Activated naive CD8-positive, alpha-beta T cell treated with anti-CD3 and anti-CD28 coated beads, Interleukin-2, amount 50 U/mL, for 24 hours (primary cell): ENCODE measurements around the gene AP2B1.

ENCODE experiments used
- ATAC-seq: fragments of 150-1000 bp; cut with Tn5 transposase; one replicate; pipeline ENCODE4 v1.10.0; 2021
- DNase-seq: peaks from one replicate; pipeline ENCODE4 v3.0.0; 2021
- H3K27ac Mint-ChIP-seq: one replicate; pipeline ENCODE4 v1.8.0; 2021; ENCODE audit warnings: mild to moderate bottlenecking, mixed read lengths
- H3K27me3 Mint-ChIP-seq: one replicate; pipeline ENCODE4 v1.8.0; 2021; ENCODE audit warnings: mixed read lengths
- H3K36me3 Mint-ChIP-seq: one replicate; pipeline ENCODE4 v1.8.0; 2021; ENCODE audit warnings: low read depth, mixed read lengths
- H3K4me1 Mint-ChIP-seq: one replicate; pipeline ENCODE4 v1.8.0; 2021; ENCODE audit warnings: mixed read lengths
- H3K4me3 Mint-ChIP-seq: one replicate; pipeline ENCODE4 v1.8.0; 2021; ENCODE audit warnings: mild to moderate bottlenecking, moderate library complexity, mixed read lengths
- H3K9me3 Mint-ChIP-seq: one replicate; pipeline ENCODE4 v1.8.0; 2021; ENCODE audit warnings: mixed read lengths

Gene AP2B1

DNA sequence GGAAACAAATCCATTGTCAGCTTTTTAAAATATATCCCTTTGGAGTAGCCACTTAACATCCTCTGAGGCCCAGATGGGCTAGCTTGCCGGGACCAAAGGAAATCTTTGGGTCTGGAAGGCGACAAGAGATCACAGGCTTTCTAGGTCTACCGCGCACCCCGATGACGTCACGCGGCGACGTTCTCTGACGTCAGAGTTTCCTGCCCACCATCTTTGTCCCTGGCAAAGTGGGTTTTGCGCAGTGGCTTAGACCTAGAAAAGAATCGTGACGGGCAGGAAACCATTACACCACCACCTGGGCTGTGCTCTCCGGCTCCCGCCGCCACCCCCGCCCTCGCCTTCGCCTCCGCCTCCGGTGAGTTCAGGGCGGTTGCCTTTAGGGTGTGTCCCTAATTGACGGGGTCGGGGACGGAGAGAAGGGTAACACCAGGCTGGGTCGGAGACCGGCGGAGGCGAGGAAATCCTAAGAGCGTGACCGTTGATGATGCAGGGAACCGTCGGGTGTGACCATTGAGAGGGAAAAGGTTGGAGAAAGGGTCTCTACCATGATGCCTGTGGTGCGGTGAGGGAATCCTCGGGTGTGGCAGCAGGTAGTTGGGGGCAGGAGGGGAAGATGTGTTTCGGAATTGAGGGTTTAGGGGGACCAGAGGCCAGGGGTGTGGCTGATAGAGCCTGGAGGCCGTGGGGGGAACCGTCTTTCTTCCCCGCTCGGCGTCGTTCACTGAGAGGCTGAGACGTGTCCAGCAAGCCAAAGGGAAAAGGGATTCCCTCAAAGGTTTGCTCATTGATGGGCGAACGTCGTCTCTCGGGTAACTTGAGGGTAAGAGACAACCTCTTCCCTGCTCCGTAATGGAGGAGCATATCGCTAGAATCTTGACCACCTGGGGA, at the start of gene AP2B1:
TSS of gene AP2B1 (plus strand) at position 249 of the 888 bp plus-strand sequence. CDS start 6,709 bp downstream, outside the sequence.
- peaks cover 9% of the 10 kb centered on the region for H3K36me3 Mint-ChIP-seq
- ATAC-seq (peak; percentile 95), DNase-seq (peak; percentile 96)
- H3K4me3 Mint-ChIP-seq, result peak within 1 kb of the TSS; percentile 100
- peak within 1 kb of the TSS; percentile 98 for H3K27ac Mint-ChIP-seq
- H3K27me3 Mint-ChIP-seq, result peaks cover 2% of the 10 kb centered on the region
- H3K9me3 Mint-ChIP-seq, result no peaks in the 10 kb centered on the region
- peaks cover 36% of the 10 kb centered on the region for H3K4me1 Mint-ChIP-seq

GRCh38 chr17:35537601-35538141, 49.5 kb upstream of the AP2B1 start, which contains the start of gene SLFN12L:
SLFN12L (minus strand) TSS chr17:35537678; CDS start chr17:35522364, 15,314 bp downstream.
- peak; percentile 51 for ATAC-seq
- peaks cover 67% of the 10 kb centered on the region for H3K4me1 Mint-ChIP-seq

GRCh38 chr17:35539659-35540026, 47.5 kb upstream of the AP2B1 start:
- Mint-ChIP-seq H3K9me3 (no peaks in the 10 kb centered on the region), H3K4me3 (peak overlapping the region; percentile 86), H3K27me3 (no peaks in the 10 kb centered on the region), H3K36me3 (peaks cover 13% of the 10 kb centered on the region), H3K4me1 (peaks cover 66% of the 10 kb centered on the region), H3K27ac (peak overlapping the region; percentile 97)
- ATAC-seq (no peak), DNase-seq (no peak)

More at GRCh38 chr17:35537601-35538141, 49.5 kb upstream of the AP2B1 start, which contains the start of gene SLFN12L:
- Mint-ChIP-seq H3K4me3 (peak within 1 kb of the TSS; percentile 99), H3K9me3 (no peaks in the 10 kb centered on the region), H3K36me3 (peaks cover 21% of the 10 kb centered on the region), H3K27ac (peak within 1 kb of the TSS; percentile 97), H3K27me3 (no peaks in the 10 kb centered on the region)
- DNase-seq, result no peak

DNA sequence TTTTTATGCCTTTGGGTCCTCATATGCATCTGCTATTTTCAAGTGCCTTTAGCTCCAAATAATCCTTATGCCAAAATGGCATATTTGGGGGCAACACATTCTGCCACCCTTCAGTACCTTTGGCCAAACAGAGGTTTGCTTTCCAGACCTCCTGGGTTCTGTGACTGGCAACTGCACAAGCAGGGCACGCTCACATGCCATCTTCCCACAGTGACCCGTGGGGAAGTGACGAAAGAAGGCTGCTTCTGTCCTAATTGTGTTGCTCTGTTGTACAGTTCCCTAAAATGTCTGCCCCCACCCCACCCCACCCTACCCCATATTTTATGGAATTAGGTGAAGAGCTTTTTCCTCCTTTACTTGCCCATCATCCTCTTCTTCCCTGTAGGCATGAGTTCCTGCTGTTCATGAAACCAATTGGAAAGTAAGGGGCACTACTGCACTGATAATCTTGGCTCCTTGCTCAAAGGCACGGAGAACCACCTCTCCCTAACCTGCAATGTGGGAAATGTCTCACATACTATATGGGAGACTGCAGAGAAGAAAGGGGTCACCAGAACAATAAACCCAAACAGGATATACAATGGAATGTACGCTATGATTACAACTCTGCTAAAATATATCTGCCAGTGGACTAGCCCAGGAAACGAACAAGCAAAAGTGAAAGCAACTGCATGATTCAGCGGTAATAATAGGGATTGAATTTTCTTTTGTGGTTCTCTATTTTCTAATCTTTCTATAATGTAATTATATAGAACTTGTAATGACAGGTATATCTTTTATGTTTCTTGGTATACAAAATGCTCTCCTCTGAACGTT, 46.3 kb upstream of the AP2B1 start:
- Mint-ChIP-seq H3K9me3 (no peaks in the 10 kb centered on the region), H3K27me3 (no peaks in the 10 kb centered on the region), H3K27ac (peak overlapping the region; percentile 97), H3K36me3 (peaks cover 7% of the 10 kb centered on the region), H3K4me3 (peak overlapping the region; percentile 86), H3K4me1 (peaks cover 70% of the 10 kb centered on the region)
- ATAC-seq (peak; percentile 51), DNase-seq (peak; percentile 58)

DNA sequence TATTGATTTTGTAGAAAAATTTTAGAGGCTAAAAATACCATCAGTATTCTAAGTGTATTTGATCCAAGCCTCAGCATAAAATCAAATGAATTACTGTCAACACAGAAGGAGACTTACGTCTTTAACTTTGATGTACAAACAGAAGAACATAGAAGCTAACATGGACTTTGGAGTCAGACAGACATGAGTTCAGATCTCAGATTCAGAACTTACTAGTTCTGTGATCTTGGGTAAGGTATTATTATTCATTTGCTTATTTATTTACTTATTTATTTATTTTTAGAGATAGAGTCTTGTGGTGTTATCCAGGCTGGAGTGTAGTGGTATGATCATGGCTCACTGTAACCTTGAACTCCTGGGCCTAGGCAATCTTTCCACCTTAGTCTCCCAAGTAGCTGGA, 45.7 kb upstream of the AP2B1 start:
- DNase-seq, result no peak
- H3K27me3 Mint-ChIP-seq, result no peaks in the 10 kb centered on the region
- H3K4me1 Mint-ChIP-seq, result peaks cover 70% of the 10 kb centered on the region
- H3K9me3 Mint-ChIP-seq, result no peaks in the 10 kb centered on the region
- peak overlapping the region; percentile 97 for H3K27ac Mint-ChIP-seq
- peaks cover 2% of the 10 kb centered on the region for H3K36me3 Mint-ChIP-seq
- ATAC-seq, result no peak
- peak overlapping the region; percentile 86 for H3K4me3 Mint-ChIP-seq

DNA sequence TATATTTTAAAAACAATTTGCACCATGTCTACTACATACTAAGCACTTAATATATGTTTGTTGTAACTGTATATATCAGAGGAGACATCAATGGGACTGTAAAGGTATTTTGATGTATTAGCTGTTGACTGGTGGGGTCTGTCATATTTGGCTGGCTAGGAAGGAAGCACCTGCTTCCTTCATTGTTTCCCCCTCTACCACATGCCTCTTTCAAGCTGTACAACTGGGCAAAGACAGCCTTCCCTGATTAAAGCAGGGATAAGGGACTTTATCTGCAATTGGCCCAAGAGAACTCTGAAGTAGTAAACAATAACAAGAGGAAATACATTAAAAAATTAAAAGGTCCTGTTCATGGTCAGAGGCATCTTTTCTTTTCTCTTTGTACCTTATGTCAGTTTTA, 44.1 kb upstream of the AP2B1 start:
- Mint-ChIP-seq H3K9me3 (no peaks in the 10 kb centered on the region), H3K27me3 (no peaks in the 10 kb centered on the region), H3K4me3 (no peak overlapping the region), H3K4me1 (peaks cover 67% of the 10 kb centered on the region), H3K36me3 (no peaks in the 10 kb centered on the region), H3K27ac (no peak overlapping the region)
- ATAC-seq (no peak), DNase-seq (no peak)

GRCh38 chr17:35543856-35544255, 43.3 kb upstream of the AP2B1 start:
- H3K27me3 Mint-ChIP-seq, result no peaks in the 10 kb centered on the region
- DNase-seq (no peak), ATAC-seq (no peak)
- no peak overlapping the region for H3K4me3 Mint-ChIP-seq
- H3K9me3 Mint-ChIP-seq, result no peaks in the 10 kb centered on the region
- no peaks in the 10 kb centered on the region for H3K36me3 Mint-ChIP-seq
- no peak overlapping the region for H3K27ac Mint-ChIP-seq
- H3K4me1 Mint-ChIP-seq, result peaks cover 58% of the 10 kb centered on the region

DNA sequence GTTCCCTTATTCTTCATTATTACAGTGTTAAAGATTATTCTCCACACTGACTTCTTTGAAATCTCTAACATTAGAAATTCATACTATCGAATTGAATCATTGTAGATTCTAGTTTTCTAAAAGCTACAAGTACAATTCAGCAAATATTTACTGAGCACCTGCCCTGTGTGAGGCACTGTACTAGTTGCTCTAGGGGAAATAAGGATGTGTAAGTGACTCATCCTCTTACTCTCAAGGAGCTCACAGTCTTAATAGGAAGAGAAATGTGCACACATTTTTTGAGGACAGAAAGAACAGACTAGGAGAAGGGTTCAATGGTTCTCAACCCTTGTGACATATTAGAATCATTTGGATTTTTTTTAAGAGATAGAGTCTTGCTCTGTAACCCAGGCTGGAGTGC, 42.0 kb upstream of the AP2B1 start:
- DNase-seq, result no peak
- Mint-ChIP-seq H3K4me1 (peaks cover 50% of the 10 kb centered on the region), H3K36me3 (no peaks in the 10 kb centered on the region), H3K27me3 (no peaks in the 10 kb centered on the region), H3K9me3 (no peaks in the 10 kb centered on the region), H3K4me3 (no peak overlapping the region), H3K27ac (no peak overlapping the region)
- ATAC-seq, result no peak

- H3K27me3 Mint-ChIP-seq, result no peaks in the 10 kb centered on the region
- H3K9me3 Mint-ChIP-seq, result no peaks in the 10 kb centered on the region
- peak overlapping the region; percentile 1 for H3K27ac Mint-ChIP-seq
- peak; percentile 10 for ATAC-seq
- H3K4me3 Mint-ChIP-seq, result no peak overlapping the region
- no peak for DNase-seq
- H3K36me3 Mint-ChIP-seq, result no peaks in the 10 kb centered on the region
- peaks cover 38% of the 10 kb centered on the region for H3K4me1 Mint-ChIP-seq
Measured at GRCh38 chr17:35546487-35546886, 40.6 kb upstream of the AP2B1 start.

- no peaks in the 10 kb centered on the region for H3K36me3 Mint-ChIP-seq
- no peak overlapping the region for H3K4me3 Mint-ChIP-seq
- H3K4me1 Mint-ChIP-seq, result peaks cover 30% of the 10 kb centered on the region
- H3K27ac Mint-ChIP-seq, result no peak overlapping the region
- no peak for DNase-seq
- no peaks in the 10 kb centered on the region for H3K9me3 Mint-ChIP-seq
- ATAC-seq, result no peak
- no peaks in the 10 kb centered on the region for H3K27me3 Mint-ChIP-seq
Measured at GRCh38 chr17:35548208-35548810, 38.8 kb upstream of the AP2B1 start.

GRCh38 chr17:35548978-35549377, 38.1 kb upstream of the AP2B1 start:
- H3K4me1 Mint-ChIP-seq, result peaks cover 26% of the 10 kb centered on the region
- H3K36me3 Mint-ChIP-seq, result no peaks in the 10 kb centered on the region
- no peaks in the 10 kb centered on the region for H3K9me3 Mint-ChIP-seq
- H3K4me3 Mint-ChIP-seq, result no peak overlapping the region
- no peaks in the 10 kb centered on the region for H3K27me3 Mint-ChIP-seq
- no peak for ATAC-seq
- no peak overlapping the region for H3K27ac Mint-ChIP-seq
- no peak for DNase-seq

DNA sequence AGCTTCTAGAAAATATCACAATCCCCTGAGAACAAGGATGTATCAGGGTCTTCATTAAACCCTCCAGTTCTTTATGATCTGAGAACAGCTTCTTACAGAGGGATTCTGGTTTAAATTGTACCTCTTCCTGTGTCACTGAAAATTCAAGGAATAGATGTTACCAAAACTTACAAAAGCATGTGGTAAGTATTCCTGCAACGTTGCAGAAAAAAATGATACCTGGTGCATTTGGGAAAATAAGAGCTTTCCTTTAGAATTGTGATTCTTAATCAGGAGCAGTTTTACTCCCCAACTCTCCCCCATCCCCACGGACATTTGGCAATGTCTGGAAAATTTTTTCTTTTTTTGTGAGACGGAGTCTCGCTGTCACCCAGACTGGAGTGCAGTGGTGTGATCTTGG, 33.8 kb upstream of the AP2B1 start:
- no peak for DNase-seq
- Mint-ChIP-seq H3K4me1 (peaks cover 7% of the 10 kb centered on the region), H3K4me3 (no peak overlapping the region), H3K27ac (no peak overlapping the region), H3K36me3 (no peaks in the 10 kb centered on the region), H3K27me3 (no peaks in the 10 kb centered on the region), H3K9me3 (no peaks in the 10 kb centered on the region)
- no peak for ATAC-seq

- H3K36me3 Mint-ChIP-seq, result no peaks in the 10 kb centered on the region
- peaks cover 2% of the 10 kb centered on the region for H3K4me1 Mint-ChIP-seq
- no peak overlapping the region for H3K27ac Mint-ChIP-seq
- DNase-seq (no peak), ATAC-seq (peak; percentile 78)
- H3K27me3 Mint-ChIP-seq, result peaks cover 5% of the 10 kb centered on the region
- no peak overlapping the region for H3K4me3 Mint-ChIP-seq
- H3K9me3 Mint-ChIP-seq, result no peaks in the 10 kb centered on the region
Measured at GRCh38 chr17:35554668-35555067, 32.5 kb upstream of the AP2B1 start.

DNA sequence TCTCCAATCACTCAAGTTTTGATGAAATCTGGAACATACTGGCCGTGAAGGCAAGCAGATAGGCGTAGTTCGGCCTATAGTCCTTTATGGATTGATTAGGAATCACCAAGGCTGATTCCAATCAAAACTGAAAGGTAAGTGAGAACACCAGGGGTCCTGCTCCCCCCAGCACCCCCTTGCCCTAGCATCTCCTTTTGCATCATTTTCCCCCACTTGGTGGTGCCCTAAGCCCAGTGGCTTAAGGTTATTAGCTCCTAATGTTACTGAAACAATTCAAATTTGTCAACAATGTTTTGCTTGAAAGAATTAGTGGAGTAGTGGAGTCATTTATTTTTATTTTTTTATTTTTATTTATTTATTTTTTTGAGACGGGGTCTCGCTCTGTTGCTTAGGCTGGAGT, 31.4 kb upstream of the AP2B1 start:
- ATAC-seq, result no peak

More for the DNA sequence above, 31.4 kb upstream of the AP2B1 start:
- H3K27me3 Mint-ChIP-seq, result peaks cover 5% of the 10 kb centered on the region
- no peak overlapping the region for H3K4me3 Mint-ChIP-seq
- no peaks in the 10 kb centered on the region for H3K9me3 Mint-ChIP-seq
- no peak overlapping the region for H3K27ac Mint-ChIP-seq
- H3K36me3 Mint-ChIP-seq, result no peaks in the 10 kb centered on the region
- DNase-seq, result no peak
- H3K4me1 Mint-ChIP-seq, result peaks cover 5% of the 10 kb centered on the region
